Epithelial cell of esophagus (primary cell): Measurements from ENCODE around the gene DOCK3.

Source experiments
- DNase-seq: peaks from one replicate; pipeline ENCODE4 v3.0.0; 2010; ENCODE audit warnings: low read depth
- H3K4me3 ChIP-seq: 2 replicates; pipeline ENCODE4 v1.5.1; 2011; ENCODE audit warnings: mild to moderate bottlenecking, low read length, control low read depth
- CTCF ChIP-seq: IDR thresholded peaks from 2 replicates; pipeline ENCODE4 v1.5.1; 2011; ENCODE audit warnings: low read depth, mild to moderate bottlenecking, low read length, control low read depth, inconsistent platforms; ENCODE audit not compliant: insufficient read depth; ENCODE audit errors: missing control alignments

DOCK3 gene

GRCh38 chr3:51139616-51140015 is 464.9 kb downstream of the DOCK3 start:
- H3K4me3 ChIP-seq: no peak overlapping the region
- no peak for DNase-seq
- TF ChIP-seq CTCF: no peak

DNA sequence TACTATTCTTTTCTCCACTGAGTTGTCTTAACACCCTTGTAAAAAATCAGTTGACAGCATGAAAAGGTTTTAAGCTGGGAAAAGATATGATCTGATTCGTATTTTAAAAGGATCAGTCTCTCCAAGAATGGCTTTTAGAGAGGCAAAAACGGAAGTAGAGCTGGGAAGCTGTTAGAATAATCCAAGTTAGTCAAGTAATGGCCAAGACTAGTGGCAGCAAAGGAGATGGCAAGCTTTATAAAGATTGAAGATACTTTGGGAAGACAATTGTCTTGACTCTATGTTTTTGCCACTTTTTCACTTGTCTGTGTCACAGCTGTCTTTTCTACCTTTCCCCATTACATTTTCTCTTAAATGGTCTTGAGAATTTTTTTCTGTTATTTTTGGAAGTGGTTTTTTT is 466.8 kb downstream of the DOCK3 start:
- H3K4me3 ChIP-seq: no peak overlapping the region
- no peak for DNase-seq
- TF ChIP-seq CTCF: no peak

DNA sequence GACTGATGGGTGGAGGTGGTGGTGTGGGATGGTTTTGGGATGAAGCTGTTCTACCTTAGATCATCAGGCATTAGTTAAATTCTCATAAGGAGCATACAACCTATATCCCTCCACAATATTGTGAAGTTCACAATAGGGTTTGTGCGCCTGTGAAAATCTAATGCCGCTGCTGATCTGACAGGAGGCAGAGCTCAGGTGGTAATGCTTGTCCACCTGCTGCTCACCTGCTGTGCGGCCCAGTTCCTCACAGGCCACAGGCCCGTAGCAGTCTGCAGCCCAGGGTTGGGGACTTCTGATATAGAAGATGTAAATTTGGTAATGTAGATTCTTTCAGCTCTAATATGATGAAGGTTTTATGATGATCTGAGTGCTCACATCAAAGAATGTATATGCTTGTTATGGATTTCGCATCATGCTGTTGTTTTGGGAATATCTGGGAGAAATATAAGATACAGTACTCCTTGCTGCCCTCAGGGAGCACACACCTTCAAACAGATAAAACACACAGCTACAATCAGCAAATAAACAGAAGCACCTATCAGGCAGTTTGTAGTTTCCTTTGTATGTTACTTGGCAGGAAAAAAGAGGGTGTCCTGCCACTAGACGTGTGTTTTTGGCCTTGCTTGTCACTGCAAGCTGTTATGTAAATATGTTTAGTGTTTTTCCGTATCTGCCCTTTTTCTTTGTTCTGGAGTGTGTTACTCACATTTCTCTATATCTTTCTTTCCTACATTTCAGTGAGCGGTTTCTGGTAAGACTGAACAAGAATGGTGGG is 471.3 kb downstream of the DOCK3 start:
- no peak for TF ChIP-seq CTCF
- DNase-seq: no peak
- H3K4me3 ChIP-seq: no peak overlapping the region

DNA sequence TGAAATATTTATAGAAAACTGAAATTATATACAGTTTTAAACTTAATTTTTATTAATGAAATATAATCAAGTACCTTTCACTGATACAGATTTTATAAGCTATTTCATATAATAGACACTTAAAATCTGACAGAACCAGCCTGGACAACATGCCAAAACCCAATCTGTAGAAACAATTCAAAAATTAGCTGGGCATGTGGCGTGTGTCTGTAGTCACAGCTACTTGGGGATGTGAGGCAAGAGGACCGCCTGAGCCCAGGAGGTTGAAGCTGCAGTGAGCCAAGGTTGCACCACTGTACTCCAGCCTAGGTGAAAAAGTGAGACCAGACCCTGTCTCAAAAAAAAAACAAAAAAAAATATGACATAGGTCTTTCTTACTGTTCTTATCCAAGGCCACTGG is 472.1 kb downstream of the DOCK3 start:
- no peak for TF ChIP-seq CTCF
- no peak for DNase-seq
- no peak overlapping the region for H3K4me3 ChIP-seq

DNA sequence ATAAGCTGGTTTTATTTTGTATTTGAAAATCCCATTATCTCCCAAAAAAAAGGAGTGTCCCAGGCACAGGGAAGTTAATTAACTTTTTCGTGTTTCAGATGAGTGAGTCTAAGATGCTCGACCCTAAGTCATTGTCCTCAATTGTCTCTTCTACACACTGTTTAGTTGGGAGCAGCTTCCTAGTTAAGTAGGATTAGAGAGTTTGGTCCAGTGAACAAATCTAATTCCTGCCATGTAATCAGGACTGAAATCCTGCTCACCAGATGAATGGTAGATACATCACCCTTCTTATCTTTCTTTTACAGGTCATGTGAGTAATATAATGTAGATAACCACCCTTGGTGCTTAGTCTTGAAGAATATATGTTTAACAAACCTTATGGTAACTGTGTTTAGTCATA is 481.4 kb downstream of the DOCK3 start:
- no peak for DNase-seq
- no peak overlapping the region for H3K4me3 ChIP-seq
- TF ChIP-seq CTCF: no peak

DNA sequence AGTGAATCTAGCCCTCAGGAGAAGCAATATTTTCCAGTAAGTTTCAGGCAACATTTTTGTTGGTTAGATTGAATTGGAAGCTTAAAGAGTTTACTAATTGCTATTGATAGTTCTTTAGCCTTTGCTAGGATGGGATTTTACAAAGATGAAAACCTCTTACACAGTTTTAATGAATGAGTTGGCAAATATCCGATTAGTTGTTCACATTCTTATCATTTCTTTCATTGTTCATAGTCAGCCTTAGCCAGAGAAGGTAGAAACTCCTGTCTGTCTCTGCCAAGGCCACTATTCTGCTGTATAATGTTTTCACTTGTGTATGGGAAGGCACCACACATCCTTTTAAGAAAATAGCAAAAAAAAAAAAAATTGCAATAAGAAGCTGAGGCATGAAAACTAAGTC is 488.3 kb downstream of the DOCK3 start:
- no peak for DNase-seq
- no peak for TF ChIP-seq CTCF
- no peak overlapping the region for H3K4me3 ChIP-seq

- no peak for DNase-seq
- H3K4me3 ChIP-seq: no peak overlapping the region
- no peak for TF ChIP-seq CTCF
Observed at GRCh38 chr3:51173518-51174271, 499.0 kb downstream of the DOCK3 start.
